ENCODE measurements around the gene TMEFF1.
"Not testable (repeated sequence)": the region's sequence is repeated elsewhere in the genome, so short reads cannot be mapped to it uniquely, and the experiment has no call there.

Gene TMEFF1

GRCh38 chr9:100489836-100490235, 16.9 kb downstream of the TMEFF1 start:
- DNase-seq (ENCODE audit: low spot score) = no peak

- peak; percentile 50 for DNase-seq (ENCODE audit: low spot score)
These were observed 20.0 kb downstream of the TMEFF1 start for GRCh38 chr9:100492952-100493351.

DNA sequence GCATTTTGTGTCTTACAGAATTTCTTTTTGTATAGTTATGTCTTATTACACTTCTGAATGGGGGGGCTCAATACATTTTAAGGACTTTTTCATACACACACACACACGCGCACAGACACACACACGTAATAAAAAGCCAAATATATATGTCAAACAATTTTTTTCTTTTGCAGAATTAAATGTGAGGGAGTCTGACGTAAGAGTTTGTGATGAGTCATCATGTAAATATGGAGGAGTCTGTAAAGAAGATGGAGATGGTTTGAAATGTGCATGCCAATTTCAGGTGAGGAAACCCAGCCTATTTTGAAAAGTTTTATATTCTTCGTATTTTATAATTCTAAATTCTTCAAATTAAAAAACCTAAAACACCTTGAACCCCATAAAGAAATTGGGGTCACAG, 25.6 kb downstream of the TMEFF1 start:
- no peak for DNase-seq (ENCODE audit: low spot score)

GRCh38 chr9:100499460-100499859, 26.5 kb downstream of the TMEFF1 start:
- no peak for DNase-seq (ENCODE audit: low spot score)

DNA sequence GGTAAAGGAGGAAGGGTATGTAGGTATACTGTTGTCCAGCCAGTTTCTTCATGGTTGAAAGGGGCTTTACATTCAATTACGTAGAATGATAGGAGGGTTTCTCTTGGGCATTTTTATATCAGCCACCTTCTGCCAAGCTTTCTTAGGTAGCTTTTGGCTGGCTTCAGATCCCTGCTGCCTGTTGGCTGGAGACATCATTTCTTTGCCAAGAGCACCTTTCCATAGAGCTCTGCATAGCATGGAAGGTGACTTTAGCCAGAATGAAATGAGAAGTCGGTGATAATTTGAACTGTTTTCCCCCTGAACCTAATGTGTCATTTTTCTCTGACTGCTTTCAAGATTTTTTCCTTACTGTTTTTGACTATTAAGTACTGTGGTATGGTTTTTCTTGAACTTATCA, 26.9 kb downstream of the TMEFF1 start:
- no peak for DNase-seq (ENCODE audit: low spot score)

GRCh38 chr9:100505564-100506159, 32.7 kb downstream of the TMEFF1 start:
- peak; percentile 76 for DNase-seq (ENCODE audit: low spot score)

- not testable (repeated sequence) for DNase-seq (ENCODE audit: low spot score)
These were observed 34.4 kb downstream of the TMEFF1 start for GRCh38 chr9:100507350-100507749.

DNA sequence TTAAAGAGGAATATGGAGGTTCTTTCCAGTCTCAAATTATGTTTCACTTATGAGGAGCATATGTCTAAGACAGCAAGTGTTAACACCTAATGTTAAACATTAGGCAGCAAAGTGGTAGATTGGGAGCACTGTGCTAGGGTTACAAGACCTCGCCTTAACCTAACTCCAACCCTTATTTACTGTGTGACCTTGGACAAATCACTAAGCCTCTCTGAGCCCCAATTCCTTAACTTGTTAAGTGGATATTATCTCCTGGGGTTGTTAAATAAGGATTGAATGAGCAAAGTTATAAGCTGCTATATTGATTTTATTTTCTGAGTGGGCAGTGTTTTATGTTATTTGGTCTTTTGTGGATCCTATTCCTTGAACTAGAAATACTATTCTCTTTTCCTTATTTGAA, 38.3 kb downstream of the TMEFF1 start:
- no peak for DNase-seq (ENCODE audit: low spot score)

- peak; percentile 10 for DNase-seq (ENCODE audit: low spot score)
These were observed 42.9 kb downstream of the TMEFF1 start for GRCh38 chr9:100515578-100516494.

DNA sequence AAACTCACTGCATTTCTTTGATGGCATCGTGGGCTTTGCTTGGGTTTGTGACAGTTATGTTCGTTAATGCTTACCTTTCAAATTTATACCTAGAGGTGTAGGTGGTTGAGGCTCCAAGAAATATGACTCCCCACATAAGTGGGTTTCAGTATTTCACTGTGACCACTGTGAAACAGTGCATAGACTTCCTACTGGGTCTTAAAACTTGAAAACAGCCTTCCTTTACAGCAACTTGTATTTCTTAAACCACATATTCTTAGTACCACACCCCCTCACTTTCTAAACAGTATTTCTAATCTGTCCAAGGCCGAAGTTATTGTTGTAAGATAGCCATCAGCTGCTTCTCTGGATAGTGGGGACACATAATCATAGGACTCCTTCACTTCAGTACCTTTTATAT, 48.3 kb downstream of the TMEFF1 start:
- DNase-seq (ENCODE audit: low spot score) = no peak

DNA sequence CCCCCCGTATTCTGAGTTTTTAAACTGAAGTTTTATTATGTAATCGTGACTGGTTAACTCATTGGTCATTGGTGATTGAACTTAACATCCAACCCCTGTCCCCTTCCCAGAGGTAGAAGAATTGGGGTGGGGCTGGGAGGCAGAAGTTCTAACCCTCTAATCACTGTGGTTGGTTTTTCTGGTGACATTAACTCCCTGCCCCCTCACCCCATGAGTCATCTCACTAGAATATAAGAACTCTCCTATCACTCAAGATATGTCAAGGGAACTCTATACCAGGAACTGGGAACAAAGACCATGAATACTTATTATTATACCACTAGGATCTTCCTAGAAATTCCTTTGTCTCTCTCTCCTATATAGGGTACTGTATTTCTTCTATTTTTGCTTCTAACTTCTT, 52.6 kb downstream of the TMEFF1 start:
- DNase-seq (ENCODE audit: low spot score) = peak; percentile 37

DNA sequence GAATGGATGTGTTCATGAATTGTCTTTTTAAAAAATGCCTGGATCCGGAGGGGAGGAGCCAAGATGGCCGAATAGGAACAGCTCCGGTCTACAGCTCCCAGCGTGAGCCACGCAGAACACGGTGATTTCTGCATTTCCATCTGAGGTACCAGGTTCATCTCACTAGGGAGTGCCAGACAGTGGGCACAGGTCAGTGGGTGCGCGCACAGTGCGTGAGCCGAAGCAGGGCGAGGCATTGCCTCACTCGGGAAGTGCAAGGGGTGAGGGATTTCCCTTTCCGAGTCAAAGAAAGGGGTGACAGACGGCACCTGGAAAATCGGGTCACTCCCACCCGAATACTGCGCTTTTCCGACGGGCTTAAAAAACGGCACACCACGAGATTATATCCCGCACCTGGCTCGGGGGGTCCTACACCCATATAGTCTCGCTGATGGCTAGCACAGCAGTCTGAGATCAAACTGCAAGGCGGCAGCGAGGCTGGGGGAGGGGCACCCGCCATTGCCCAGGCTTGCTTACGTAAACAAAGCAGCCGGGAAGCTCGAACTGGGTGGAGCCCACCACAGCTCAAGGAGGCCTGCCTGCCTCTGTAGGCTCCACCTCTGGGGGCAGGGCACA, 54.3 kb downstream of the TMEFF1 start:
- DNase-seq (ENCODE audit: low spot score) = not testable (repeated sequence)

DNA sequence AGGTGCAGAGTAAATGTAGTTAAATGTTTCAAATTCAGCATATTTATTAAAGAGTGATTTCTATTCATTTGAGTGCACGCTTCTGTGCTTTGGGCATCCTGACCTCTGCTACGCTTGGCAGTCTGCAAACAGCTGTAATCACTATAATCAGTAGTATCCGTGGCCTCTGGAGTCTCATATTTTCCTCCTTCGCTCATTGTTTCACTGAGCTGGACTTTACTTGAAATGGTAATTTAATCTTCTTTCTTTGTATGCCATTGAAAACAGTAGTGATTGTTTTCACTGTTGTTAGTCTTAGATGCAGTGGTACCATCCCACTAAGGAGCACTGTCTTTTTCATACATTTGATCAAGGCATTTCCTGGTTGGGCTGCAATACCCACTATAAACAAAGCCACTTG, 61.5 kb downstream of the TMEFF1 start:
- no peak for DNase-seq (ENCODE audit: low spot score)

- DNase-seq (ENCODE audit: low spot score) = no peak
These were observed 67.4 kb downstream of the TMEFF1 start for GRCh38 chr9:100540327-100540726.

GRCh38 chr9:100549048-100549447, 76.1 kb downstream of the TMEFF1 start:
- no peak for DNase-seq (ENCODE audit: low spot score)

GRCh38 chr9:100554935-100555401, 82.0 kb downstream of the TMEFF1 start:
- DNase-seq (ENCODE audit: low spot score) = no peak

GRCh38 chr9:100555471-100555870, 82.5 kb downstream of the TMEFF1 start:
- no peak for DNase-seq (ENCODE audit: low spot score)

GRCh38 chr9:100557053-100557452, 84.1 kb downstream of the TMEFF1 start:
- DNase-seq (ENCODE audit: low spot score) = no peak

- DNase-seq (ENCODE audit: low spot score) = no peak
These were observed 88.3 kb downstream of the TMEFF1 start for GRCh38 chr9:100561256-100561655.

DNA sequence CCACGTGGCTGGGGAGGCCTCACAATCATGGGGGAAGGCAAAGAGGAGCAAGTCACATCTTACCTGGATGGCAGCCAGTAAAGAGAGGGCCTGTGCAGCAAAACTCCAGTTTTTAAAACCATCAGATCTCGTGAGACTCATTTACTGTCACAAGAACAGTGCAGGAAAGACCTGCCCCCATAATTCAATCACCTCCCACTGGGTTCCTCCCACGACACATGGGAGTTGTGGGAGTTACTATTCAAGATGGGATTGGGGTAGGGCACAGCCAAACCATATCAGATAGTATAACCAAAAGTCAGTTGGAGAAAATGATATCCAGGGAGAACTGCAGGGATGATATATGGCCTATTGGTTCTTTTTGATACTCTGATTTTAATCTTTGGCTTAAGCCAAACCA, 94.9 kb downstream of the TMEFF1 start:
- no peak for DNase-seq (ENCODE audit: low spot score)

- peak; percentile 51 for DNase-seq (ENCODE audit: low spot score)
These were observed 100.8 kb downstream of the TMEFF1 start for GRCh38 chr9:100573655-100574260.

GRCh38 chr9:100575006-100575405, 102.1 kb downstream of the TMEFF1 start:
- DNase-seq (ENCODE audit: low spot score) = no peak
